Activated naive CD8-positive, alpha-beta T cell (primary cell): Measurements from ENCODE around the gene TRAPPC6A.
A peak's percentile ranks its signal among the peaks of the same experiment; 100 is the strongest.

ENCODE experiments used
- H3K27ac Mint-ChIP-seq: one replicate; pipeline ENCODE4 v1.8.0; 2021; ENCODE audit warnings: mixed read lengths
- H3K27me3 Mint-ChIP-seq: one replicate; pipeline ENCODE4 v1.8.0; 2021; ENCODE audit warnings: mixed read lengths
- H3K36me3 Mint-ChIP-seq: one replicate; pipeline ENCODE4 v1.8.0; 2021; ENCODE audit warnings: mixed read lengths
- H3K4me1 Mint-ChIP-seq: one replicate; pipeline ENCODE4 v1.8.0; 2021; ENCODE audit warnings: low read depth, mixed read lengths
- H3K4me3 Mint-ChIP-seq: one replicate; pipeline ENCODE4 v1.8.0; 2021; ENCODE audit warnings: mild to moderate bottlenecking, mixed read lengths
- H3K9me3 Mint-ChIP-seq: one replicate; pipeline ENCODE4 v1.8.0; 2021; ENCODE audit warnings: low read depth, mixed read lengths

TRAPPC6A gene

GRCh38 chr19:45150751-45151281 lies 27.2 kb downstream of the TRAPPC6A start:
- H3K27ac Mint-ChIP-seq = no peak overlapping the region
- H3K36me3 Mint-ChIP-seq = no peaks in the 10 kb centered on the region
- H3K27me3 Mint-ChIP-seq = no peaks in the 10 kb centered on the region
- H3K4me3 Mint-ChIP-seq = peak overlapping the region; percentile 64
- H3K9me3 Mint-ChIP-seq = no peaks in the 10 kb centered on the region
- peaks cover 22% of the 10 kb centered on the region for H3K4me1 Mint-ChIP-seq

- no peaks in the 10 kb centered on the region for H3K36me3 Mint-ChIP-seq
- H3K4me1 Mint-ChIP-seq = peaks cover 22% of the 10 kb centered on the region
- no peaks in the 10 kb centered on the region for H3K27me3 Mint-ChIP-seq
- no peak overlapping the region for H3K4me3 Mint-ChIP-seq
- no peaks in the 10 kb centered on the region for H3K9me3 Mint-ChIP-seq
- no peak overlapping the region for H3K27ac Mint-ChIP-seq
Observed at GRCh38 chr19:45150180-45150579, 27.9 kb downstream of the TRAPPC6A start.

GRCh38 chr19:45149129-45149528 lies 28.9 kb downstream of the TRAPPC6A start:
- Mint-ChIP-seq H3K4me3 (no peak overlapping the region), H3K9me3 (no peaks in the 10 kb centered on the region), H3K27ac (no peak overlapping the region), H3K36me3 (no peaks in the 10 kb centered on the region), H3K4me1 (peaks cover 18% of the 10 kb centered on the region), H3K27me3 (no peaks in the 10 kb centered on the region)

- Mint-ChIP-seq H3K27me3 (no peaks in the 10 kb centered on the region), H3K9me3 (no peaks in the 10 kb centered on the region), H3K36me3 (peaks cover under 1% of the 10 kb centered on the region), H3K4me1 (peaks cover 14% of the 10 kb centered on the region), H3K4me3 (no peak overlapping the region), H3K27ac (no peak overlapping the region)
Observed at GRCh38 chr19:45147835-45148676, 30.0 kb downstream of the TRAPPC6A start.

- no peak overlapping the region for H3K4me3 Mint-ChIP-seq
- peaks cover 2% of the 10 kb centered on the region for H3K36me3 Mint-ChIP-seq
- no peaks in the 10 kb centered on the region for H3K27me3 Mint-ChIP-seq
- no peaks in the 10 kb centered on the region for H3K9me3 Mint-ChIP-seq
- no peak overlapping the region for H3K27ac Mint-ChIP-seq
- H3K4me1 Mint-ChIP-seq = peaks cover 10% of the 10 kb centered on the region
Observed at GRCh38 chr19:45146741-45147205, 31.3 kb downstream of the TRAPPC6A start.

GRCh38 chr19:45146251-45146650 lies 31.8 kb downstream of the TRAPPC6A start:
- no peak overlapping the region for H3K4me3 Mint-ChIP-seq
- no peak overlapping the region for H3K27ac Mint-ChIP-seq
- peaks cover 2% of the 10 kb centered on the region for H3K36me3 Mint-ChIP-seq
- peaks cover 6% of the 10 kb centered on the region for H3K4me1 Mint-ChIP-seq
- no peaks in the 10 kb centered on the region for H3K27me3 Mint-ChIP-seq
- no peaks in the 10 kb centered on the region for H3K9me3 Mint-ChIP-seq

GRCh38 chr19:45145270-45146189 lies 32.5 kb downstream of the TRAPPC6A start:
- Mint-ChIP-seq H3K4me1 (peaks cover 6% of the 10 kb centered on the region), H3K4me3 (no peak overlapping the region), H3K27ac (no peak overlapping the region), H3K9me3 (no peaks in the 10 kb centered on the region), H3K36me3 (peaks cover 2% of the 10 kb centered on the region), H3K27me3 (no peaks in the 10 kb centered on the region)

- Mint-ChIP-seq H3K36me3 (peaks cover 2% of the 10 kb centered on the region), H3K9me3 (no peaks in the 10 kb centered on the region), H3K4me3 (no peak overlapping the region), H3K27me3 (no peaks in the 10 kb centered on the region), H3K4me1 (peaks cover 6% of the 10 kb centered on the region), H3K27ac (no peak overlapping the region)
Observed at GRCh38 chr19:45144431-45145269, 33.4 kb downstream of the TRAPPC6A start.

- Mint-ChIP-seq H3K4me1 (no peaks in the 10 kb centered on the region), H3K27me3 (no peaks in the 10 kb centered on the region), H3K36me3 (peaks cover 2% of the 10 kb centered on the region), H3K27ac (no peak overlapping the region), H3K9me3 (no peaks in the 10 kb centered on the region), H3K4me3 (no peak overlapping the region)
Observed at GRCh38 chr19:45142726-45143110, 35.3 kb downstream of the TRAPPC6A start.

GRCh38 chr19:45142016-45142725 lies 35.9 kb downstream of the TRAPPC6A start:
- no peaks in the 10 kb centered on the region for H3K27me3 Mint-ChIP-seq
- no peak overlapping the region for H3K27ac Mint-ChIP-seq
- no peaks in the 10 kb centered on the region for H3K9me3 Mint-ChIP-seq
- no peaks in the 10 kb centered on the region for H3K4me1 Mint-ChIP-seq
- no peak overlapping the region for H3K4me3 Mint-ChIP-seq
- H3K36me3 Mint-ChIP-seq = peaks cover 2% of the 10 kb centered on the region

- Mint-ChIP-seq H3K4me3 (no peak overlapping the region), H3K36me3 (peaks cover 2% of the 10 kb centered on the region), H3K27ac (no peak overlapping the region), H3K4me1 (peaks cover 1% of the 10 kb centered on the region), H3K27me3 (no peaks in the 10 kb centered on the region), H3K9me3 (no peaks in the 10 kb centered on the region)
Observed at GRCh38 chr19:45141203-45141900, 36.7 kb downstream of the TRAPPC6A start.

- no peak overlapping the region for H3K27ac Mint-ChIP-seq
- peaks cover 2% of the 10 kb centered on the region for H3K36me3 Mint-ChIP-seq
- H3K9me3 Mint-ChIP-seq = no peaks in the 10 kb centered on the region
- H3K4me1 Mint-ChIP-seq = peaks cover 1% of the 10 kb centered on the region
- H3K4me3 Mint-ChIP-seq = no peak overlapping the region
- no peaks in the 10 kb centered on the region for H3K27me3 Mint-ChIP-seq
Observed at GRCh38 chr19:45140533-45140932, 37.5 kb downstream of the TRAPPC6A start.

GRCh38 chr19:45140144-45140503 lies 37.9 kb downstream of the TRAPPC6A start:
- Mint-ChIP-seq H3K9me3 (no peaks in the 10 kb centered on the region), H3K27me3 (no peaks in the 10 kb centered on the region), H3K4me1 (peaks cover 1% of the 10 kb centered on the region)

More at GRCh38 chr19:45140144-45140503, 37.9 kb downstream of the TRAPPC6A start:
- H3K4me3 Mint-ChIP-seq = no peak overlapping the region
- H3K27ac Mint-ChIP-seq = no peak overlapping the region
- peaks cover 2% of the 10 kb centered on the region for H3K36me3 Mint-ChIP-seq
